Measurements from ENCODE around the gene SPSB3.
"Not testable (repeated sequence)": the region's sequence is repeated elsewhere in the genome, so short reads cannot be mapped to it uniquely, and the experiment has no call there.

The SPSB3 gene

DNA sequence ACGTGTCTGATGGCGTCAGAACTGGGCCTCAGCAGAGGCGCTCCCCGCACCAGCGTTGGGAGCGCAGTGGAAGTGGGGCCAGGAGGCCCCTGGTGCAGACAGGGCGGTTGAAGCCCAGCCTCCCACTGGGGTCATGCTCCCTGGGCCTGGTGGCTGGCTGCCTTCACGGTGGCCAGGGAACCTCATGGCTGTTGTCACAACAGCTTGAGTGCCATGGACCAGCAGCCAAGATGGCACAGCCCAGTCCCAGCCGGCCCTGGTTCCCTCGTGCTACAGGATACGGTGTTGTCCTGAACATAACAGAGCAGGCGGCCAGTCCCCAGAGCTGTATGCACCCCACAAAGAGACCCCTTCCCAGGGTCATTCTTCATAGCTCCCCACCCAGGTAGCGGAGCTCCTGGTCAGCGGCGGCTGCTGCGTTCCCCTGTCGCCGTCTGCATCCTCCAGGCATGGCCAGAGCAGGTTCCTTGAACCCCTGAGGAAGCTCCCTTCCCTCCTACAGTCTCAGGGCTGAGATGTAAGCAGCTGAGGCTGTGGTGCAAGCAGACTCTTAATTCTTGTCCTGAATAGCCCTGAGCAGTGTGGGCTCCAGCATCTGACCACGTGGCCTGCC is 40.7 kb downstream of the SPSB3 start:
- DNase-seq (ENCODE audit: low read depth): no peak

GRCh38 chr16:1740781-1741490 is 41.4 kb downstream of the SPSB3 start:
- DNase-seq (ENCODE audit: low read depth): no peak

DNA sequence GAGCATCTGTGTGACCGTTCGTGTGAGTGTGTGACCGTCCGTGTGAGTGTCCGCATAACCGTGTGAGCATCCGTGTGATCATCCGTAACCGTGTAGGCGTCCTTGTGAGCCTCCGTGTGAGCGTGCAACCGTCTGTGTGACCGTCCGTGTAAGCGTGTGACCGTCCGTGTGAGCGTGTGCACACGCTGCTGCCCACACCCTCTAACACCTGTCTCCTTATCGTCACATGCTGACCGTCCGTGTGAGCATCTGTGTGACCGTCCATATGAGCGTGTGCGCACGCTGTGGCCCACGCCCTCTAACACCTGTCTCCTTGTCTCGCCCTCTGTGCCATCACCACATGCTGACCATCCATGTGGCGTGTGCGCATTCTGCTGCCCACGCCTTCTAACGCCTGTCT is 42.1 kb downstream of the SPSB3 start:
- DNase-seq (ENCODE audit: low read depth): no peak

- no peak for DNase-seq (ENCODE audit: low read depth)
These were observed 47.6 kb downstream of the SPSB3 start for GRCh38 chr16:1734816-1735215.

DNA sequence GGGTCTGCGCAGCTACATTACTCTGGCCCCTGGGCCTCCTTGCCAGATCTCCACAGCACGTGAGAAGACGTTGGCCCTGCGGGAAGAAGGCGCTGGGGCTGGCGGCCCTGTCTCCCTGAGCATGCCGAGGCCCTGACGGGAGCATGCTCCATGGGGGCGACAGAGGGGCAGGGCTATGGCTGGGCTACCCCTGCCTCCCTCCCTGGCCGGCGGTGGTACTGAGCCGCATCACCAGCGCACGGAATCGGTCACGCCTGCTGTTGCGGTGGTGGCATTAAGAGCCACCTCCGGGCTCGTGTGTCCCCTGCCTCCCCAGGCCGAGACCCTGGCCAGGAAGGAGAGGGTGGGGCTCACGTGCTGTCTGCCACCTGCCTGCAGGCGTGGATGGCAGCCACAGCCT is 48.2 kb downstream of the SPSB3 start:
- DNase-seq (ENCODE audit: low read depth): no peak

- DNase-seq (ENCODE audit: low read depth): not testable (repeated sequence)
These were observed 49.8 kb downstream of the SPSB3 start for GRCh38 chr16:1732551-1732987.

DNA sequence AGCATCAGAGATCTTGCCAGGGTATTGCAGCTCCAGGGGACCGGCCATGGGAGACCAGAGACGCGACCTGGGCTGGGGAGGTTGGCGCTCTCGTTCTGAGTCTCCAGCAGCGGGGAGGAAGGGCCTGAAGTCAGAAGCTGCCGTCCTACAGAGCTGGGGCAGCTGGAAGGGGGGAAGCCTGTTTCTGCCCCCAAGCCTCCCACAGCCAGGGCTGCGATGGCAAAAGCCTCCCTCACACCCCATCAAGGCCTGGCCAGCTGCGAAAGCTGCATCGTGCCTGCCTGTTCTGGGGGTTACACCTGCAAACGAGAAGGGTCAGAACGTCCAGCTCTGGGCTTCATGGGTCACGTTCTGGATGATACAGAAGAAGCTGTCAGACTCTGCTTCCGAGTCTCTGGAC is 50.3 kb downstream of the SPSB3 start:
- DNase-seq (ENCODE audit: low read depth): no peak

DNA sequence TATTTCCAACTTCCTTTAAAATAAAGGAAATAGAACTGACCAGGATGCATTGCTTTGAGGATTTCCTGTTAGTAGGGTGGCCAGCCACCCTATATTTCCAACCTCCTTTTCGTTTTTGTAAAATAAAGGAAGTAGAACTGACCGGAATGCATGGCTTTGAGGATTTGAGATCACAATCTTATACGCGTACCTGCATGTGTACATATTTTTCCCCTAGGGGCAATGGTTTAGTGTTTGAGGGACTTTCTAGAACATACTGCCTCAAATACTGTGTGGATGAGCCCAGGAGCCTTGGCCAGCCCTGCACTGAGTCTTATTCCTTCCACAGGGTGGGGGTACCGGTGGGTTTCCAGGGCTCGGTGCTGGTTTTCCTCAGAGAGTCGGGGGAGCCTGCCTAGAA is 50.8 kb downstream of the SPSB3 start:
- no peak for DNase-seq (ENCODE audit: low read depth)

DNA sequence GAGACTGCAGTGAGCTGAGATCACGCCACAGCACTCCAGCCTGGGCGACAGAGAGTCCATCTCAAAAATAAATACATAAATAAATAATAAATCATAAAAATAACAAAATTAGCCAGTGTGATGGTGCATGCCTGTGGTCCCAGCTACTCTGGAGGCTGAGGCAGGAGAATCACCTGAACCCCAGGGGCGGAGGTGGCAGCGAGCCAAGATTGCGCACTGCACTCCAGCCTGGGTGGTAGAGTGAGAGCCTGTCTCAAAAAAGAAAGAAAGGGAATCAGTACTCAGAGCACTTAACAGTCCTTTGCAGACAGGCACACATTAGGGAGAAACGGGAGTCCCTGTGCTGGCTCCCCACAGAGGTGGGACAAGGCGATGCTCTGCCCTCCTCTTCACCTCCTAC is 51.3 kb downstream of the SPSB3 start:
- no peak for DNase-seq (ENCODE audit: low read depth)

DNA sequence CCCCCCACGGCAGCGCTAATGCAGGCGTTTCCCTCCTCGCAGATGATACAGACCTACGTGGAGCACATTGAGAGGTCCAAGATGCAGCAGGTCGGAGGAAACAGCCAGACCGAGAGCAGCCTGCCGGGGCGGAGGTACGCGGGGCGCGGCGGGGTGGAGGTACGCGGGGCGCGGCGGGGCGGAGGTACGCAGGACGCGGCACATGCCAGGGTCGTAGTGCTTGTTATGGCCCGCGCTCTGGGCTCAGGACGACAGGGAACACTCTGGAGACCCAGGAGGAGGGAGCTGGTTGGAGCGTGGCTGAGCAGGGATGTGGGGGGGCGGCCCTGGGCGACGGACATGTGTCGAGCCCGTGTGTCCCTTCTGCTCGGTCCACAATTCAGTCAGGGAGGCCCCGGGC is 52.9 kb downstream of the SPSB3 start:
- DNase-seq (ENCODE audit: low read depth): no peak

GRCh38 chr16:1729026-1729425 is 53.3 kb downstream of the SPSB3 start:
- no peak for DNase-seq (ENCODE audit: low read depth)

DNA sequence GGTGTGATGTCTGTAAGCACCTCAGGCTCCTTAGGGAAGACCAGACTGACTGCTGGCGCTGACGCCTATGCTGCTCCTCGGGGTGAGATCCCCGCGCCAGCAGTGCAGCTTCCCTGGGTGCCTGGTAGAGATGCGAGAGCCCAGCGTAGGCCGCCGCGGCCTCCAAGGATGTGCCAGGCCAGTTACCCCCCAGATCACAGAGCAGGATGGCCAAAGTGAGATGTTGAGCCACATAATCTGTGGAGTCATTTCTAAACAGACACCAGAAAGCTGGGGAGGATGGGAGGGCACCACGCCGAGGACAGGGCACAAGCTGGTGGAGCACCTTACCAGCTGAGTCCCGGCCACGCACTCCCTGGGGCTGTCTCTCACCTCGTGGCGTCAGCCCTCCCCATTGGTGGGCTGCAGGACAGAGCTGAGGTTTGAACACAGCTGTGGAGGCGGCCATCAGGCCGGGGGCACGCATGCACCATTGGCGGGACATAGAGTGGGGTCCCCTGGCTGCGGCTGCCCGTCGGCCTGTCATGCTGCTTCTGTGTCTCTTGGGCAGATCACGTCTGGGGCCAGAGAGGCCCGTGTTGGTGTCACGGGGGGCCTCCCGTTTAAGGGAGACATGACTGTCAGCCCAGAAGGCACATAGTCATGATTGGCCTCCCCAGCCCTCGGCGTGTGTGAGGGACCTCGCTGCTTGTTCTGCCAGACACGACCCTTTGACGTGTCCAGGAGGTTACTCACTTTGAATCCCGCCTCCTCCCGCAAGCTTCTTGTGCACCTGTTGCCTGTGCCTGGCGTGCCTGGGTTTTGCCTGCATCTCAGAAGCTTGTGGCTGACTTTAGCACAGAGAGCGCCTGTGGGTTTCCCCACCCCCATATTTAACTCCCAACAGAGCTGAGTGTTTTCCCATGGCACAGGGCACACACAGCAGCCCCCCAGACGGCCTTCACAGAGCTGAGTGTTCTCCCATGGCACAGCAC is 54.4 kb downstream of the SPSB3 start:
- DNase-seq (ENCODE audit: low read depth): no peak

All from stimulated activated CD8-positive, alpha-beta memory T cell treated with anti-CD3 and anti-CD28 coated beads, Interleukin-4, amount 100 ng/mL, for 24 hours (primary cell).